HG02943 (cell line): ENCODE results near the gene FOXE3.
"Not testable (repeated sequence)": the region's sequence is repeated elsewhere in the genome, so short reads cannot be mapped to it uniquely, and the experiment has no call there.

Source experiments
- ATAC-seq: cut with Tn5 transposase; IDR thresholded peaks from one replicate; pipeline ENCODE4 v1.9.1; 2021; ENCODE audit warnings: mild to moderate bottlenecking, low read depth, moderate library complexity; ENCODE audit not compliant: unreplicated experiment

Gene FOXE3

DNA sequence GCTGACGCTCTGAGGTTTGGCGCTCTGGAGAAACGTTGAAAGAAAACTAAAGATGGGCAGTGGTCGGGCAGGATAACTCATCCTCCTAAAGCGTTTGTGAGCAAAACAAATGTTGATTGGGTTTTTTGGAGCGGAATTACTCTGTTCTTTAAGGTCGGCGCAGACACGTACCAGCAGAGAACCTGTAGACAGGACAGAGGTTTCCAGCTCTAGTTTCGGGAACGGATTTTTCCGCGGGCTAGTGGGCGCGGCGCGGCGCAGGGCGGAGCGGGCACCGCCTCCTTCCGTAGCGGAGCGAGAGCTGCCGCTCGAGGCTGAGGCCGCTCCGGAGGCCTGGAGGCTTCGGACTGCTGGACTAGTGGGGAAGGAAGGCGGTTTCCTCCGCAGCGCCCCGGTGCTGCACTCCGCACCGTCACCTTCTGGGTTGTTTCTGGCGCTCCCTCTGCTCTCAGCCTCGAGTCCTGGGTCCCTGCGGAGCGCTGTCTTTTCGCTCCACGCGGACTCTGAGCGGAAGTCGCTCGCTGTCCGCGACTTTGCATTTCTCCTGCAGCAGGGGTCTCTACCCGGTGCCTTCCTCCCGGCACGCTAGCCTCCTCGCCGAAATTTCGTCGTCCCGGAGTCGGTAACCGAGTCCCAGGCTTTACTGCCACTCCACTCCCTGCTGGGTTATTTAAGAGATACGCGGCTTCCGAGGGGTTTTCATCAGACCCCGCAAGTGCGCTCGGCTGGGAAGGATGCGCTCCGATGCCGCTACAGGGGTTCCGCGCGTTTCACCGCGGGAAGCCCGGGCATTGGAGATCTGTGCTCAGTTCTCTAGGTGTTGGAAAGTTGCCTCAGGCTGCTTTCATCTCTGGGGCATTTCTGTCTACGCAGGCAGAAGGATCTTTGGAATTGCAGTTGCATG is 28.7 kb downstream of the FOXE3 start:
- no peak for ATAC-seq

DNA sequence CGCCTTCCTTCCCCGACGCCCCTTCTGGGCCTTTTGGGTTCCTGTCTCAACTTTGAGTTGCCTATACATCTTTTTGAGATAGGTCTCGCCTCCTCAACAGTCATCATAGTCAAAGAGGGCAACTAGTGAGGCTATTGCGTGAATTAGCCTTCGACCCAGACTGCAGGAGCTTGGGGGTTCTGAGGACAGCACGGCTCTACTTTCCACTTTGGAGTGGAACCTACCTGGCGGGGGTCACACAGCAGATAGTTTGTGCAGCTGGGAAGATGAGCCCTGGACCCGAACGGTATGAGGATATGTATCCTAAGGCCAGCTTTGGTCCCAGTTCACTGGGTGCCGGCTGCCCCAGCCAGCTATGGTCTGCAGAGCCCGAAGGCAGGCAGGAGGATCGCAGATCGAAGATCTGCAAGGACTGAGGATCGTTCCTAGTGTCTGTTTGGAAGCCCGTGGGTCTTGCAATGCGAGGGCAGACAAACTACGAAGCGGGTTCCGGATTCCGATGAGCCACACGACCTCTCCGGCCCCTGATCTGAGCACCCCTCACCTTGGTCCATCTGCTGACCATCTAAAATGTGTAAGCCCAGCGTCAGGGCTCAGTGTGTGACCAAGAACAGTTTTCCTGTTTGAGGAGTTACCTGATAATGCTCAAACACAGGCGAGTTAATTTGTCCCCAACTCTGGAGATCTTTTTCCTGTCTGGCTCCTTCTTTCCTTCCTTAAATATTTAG is 29.9 kb downstream of the FOXE3 start:
- ATAC-seq: no peak

DNA sequence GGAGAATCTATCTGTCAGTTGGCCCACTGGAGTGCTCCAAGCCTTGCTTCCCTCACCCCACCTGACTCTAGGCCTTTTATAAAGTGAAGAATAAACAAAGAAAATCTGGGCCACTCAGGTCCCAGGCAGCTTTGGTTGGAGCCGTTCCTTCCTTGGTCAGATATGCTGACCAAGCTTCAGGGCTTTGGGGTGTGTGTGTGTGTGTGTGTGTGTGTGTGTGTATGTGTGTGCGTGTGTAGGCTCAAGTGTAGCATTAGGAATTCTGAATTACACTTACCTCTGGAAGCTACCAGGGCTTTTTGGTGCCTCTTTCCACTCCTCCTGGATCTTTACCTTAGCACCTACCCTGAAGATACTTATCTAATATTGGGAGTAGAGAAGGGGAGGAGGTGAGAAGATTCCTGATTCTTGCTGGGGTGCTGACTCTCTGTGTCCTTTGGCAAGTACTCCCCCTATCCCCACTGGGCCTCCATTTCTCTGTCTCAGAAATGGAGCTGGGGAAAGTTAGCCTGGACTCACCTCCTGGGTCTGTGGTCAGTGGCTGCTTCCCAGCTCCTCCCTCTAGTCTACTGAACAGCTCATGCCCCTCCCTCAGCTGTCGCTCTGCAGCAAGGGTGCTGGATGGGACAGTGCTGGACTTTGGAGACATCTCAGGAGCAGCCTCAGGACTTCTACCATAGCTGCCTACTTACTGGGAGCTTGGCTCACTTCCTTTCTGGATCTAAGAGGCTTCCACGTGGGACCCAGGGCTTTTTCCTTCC is 32.6 kb downstream of the FOXE3 start:
- no peak for ATAC-seq

DNA sequence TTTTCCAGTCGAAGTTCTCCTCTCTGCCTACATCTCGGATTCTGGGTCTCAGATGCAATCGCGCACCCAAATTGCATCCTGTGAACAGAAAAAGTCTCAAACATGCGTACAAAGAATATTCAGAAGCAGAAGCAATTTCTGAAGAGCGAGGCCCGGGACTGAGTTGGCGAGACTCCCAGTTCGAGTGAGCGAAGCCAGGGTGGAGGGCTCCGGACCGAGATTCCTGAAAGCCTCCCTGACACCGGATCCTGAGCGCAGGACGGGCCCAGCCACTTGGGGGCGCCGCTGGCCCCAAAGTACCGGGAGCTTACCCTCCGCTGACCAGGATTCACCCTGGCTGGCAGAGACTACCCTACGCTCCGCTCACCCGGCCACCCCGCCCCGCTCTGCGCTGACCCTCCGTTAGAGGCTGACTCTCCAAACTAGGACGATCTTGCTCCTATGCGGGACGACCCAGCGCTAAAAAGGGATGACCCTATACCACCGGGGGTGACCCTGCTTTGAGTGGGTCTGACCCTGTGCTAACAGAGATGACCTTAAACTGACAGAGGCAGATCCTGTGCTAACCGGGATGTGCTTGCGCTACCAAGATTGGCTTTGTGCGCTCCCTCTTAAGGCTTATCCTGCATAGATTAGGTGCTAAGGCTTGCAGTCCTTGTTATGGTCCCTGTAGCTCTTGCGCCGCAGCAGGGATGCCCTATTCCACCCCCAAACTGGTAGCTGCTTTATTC is 33.9 kb downstream of the FOXE3 start:
- ATAC-seq: no peak

DNA sequence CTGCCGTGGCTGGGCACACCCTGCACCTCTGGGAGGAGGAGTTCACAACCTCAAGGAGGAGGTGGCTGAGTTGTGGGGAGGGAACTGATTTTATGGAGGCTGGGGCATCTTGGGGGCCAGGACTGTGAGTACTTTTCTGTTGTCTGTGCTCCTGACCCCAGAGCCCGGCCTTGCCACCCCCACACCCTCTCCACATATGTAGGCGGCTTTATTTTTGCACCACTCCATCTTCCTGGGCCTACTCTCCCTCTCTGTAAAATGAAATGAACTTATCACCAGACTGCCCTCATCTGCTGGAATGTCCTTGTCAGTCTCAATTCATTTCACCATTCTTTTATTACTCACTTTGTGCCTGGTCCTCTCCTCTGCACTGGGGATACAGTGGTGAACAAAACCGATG is 34.5 kb downstream of the FOXE3 start:
- no peak for ATAC-seq

DNA sequence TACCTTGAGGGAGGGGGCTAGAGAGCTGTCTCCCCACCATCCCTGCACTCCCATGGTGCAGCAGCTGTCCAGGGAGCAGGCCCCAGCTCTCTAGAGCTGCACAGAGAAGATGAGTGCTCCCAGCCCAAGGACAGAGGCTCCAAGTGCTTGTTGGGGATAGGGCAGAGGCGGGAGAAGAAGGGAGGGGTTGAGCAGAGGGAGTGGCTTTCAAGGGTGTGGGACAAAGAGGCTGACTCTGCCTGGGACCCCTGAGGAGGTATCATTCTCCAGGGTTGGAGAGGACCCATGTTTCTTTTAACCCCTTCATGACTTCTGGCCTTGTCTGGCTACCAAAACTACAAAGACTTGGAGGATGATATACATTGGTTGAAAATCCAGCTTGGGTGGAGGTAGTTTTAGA is 36.3 kb downstream of the FOXE3 start:
- ATAC-seq: no peak

DNA sequence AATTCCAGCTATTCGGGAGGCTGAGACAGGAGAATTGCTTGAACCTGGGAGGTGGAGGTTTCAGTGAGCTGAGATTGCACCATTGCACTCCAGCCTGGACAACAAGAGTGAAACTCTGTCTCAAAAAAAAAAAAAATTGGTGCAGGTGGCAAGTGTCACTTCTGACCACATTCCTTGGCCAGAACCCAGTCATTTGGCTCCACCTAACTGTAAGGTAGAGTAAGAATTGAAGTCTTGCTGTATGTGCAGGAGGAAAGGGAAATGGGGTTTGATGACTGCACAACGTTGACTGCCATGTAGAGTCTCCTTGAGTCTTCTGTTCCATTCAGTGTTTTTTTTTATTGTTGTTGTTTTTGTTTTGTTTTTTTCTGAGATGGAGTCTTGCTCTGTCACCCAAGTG is 37.8 kb downstream of the FOXE3 start:
- not testable (repeated sequence) for ATAC-seq

DNA sequence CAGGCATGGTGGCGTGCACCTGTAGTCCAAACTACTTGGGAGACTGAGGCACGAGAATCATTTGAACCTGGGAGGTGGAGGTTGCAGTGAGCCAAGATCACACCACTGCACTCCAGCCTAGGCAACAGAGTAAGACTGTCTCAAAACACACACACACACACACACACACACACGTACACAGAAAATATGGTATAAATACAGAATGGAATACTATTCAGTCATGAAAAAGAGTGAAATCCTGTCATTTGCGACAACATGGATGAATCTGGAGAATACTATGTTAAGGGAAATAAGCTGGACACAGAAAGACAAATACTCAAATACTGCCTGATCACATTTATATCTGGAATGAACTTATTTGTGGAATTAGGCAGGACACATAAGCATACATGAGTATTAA is 40.2 kb downstream of the FOXE3 start:
- no peak for ATAC-seq

DNA sequence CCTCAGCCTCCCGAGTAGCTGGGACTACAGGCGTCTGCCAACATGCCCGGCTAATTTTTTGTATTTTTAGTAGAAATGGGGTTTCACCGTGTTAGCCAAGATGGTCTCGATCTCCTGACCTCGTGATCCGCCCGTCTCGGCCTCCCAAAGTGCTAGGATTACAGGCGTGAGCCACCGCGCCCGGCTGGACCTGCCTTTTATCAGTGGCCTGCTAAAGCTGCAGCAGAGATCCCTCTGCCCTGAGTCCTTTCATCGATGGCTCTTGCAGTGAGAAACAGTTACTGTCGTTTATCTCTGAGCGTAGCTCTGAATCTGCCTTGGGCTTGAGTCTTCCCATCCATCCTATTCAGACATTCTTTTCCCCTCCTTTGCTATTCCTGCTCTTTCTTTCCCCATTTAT is 41.5 kb downstream of the FOXE3 start:
- not testable (repeated sequence) for ATAC-seq

DNA sequence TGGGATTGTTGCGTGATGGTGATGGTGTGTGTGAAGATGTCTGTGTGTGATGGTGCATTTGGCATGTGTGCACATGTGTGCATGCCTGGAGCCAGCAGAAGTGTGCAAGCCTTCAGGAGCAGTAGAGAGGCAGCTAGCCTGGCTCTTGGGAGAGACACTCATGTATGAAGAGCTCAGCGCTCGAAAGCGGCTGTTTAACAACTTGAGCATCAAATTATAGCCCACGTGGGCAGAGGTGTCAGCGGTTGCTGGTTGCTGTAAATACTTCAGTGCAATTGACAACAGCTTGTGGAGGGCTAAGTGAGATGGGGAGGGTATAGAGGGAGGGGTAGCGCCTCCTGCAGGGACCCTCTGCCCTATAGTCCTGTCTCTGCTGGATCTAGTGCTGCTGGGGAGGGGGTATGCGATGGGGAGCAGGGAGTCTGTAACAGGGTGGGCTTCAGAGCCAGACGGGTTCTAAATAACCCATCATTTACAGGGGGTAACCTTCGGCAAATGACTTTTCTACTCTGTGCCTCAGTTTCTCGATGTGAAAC is 43.2 kb downstream of the FOXE3 start:
- no peak for ATAC-seq

DNA sequence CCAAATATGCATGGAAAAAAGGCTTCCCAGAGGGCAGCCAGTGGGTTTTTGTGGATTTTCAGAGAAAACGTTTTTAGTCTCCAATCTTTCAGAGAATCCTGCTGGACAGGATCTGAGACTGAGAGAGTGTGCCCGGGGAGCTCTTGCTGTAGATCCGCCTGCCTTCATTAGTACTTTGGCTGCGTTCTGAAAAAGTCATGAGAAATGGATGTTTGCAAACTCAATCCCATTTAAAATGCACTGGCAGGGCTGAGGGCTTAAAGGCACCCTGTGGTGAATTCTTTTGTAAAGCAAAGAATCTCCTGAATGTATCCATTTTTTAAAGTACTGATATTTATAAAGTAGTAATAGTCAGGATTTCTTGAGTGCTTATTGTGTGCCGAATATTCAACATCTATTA is 44.0 kb downstream of the FOXE3 start:
- no peak for ATAC-seq

DNA sequence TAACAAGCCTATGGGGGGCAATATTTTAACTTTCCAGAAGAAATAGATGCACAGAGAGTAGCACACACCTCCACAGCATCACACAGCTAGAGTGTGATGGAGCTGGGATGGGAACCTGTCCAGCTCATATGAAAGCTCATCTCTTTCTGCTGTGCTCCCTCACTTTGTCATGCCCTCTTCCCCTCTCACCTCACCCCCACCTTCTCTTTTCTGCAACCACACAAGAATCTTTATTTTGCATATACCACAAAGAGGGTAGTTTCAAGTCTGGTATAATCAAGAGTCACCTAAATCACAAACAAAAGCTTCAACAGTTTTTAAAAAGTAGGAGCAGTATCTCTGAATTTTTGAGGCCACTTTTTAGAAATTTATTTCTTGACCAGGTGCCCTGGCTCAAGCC is 44.4 kb downstream of the FOXE3 start:
- ATAC-seq: no peak

DNA sequence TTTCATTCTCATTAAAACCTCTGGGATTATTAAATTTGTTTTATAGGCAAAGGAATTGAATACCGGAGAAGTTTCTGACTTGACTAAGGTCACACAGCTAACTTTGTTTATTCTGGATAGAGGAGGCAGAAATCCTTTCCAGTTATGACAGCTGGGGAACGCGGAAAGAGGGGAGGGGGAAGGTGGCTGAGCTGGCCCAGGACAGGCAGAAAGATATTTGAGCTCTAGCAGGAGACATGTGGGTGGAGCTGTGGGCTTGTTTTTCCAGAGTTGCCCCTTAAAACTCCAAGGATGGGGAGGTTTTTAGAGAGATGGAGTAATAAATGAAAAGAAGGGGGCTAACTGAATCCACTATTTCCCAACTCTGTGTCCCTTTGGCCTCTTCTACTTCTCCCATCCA is 49.5 kb downstream of the FOXE3 start:
- no peak for ATAC-seq
